ENCODE data around the gene STK32B. TPM values are rescaled to one million over a fixed set of nuclear protein-coding genes. Genes with fewer than 3 reads are reported as not detected.
"Not testable (repeated sequence)": the region's sequence is repeated elsewhere in the genome, so short reads cannot be mapped to it uniquely, and the experiment has no call there.

STK32B gene
- 1 to 10 TPM; 1.8 to 5.5 (median 4.3) TPM for total RNA-seq
- 1 to 10 TPM in 2 of 3 donors, under 1 TPM in 1; 0.61 to 1.5 (median 1.1) TPM for polyA plus RNA-seq
- long read RNA-seq, donor 1 = 0 reads
- long read RNA-seq, donor 2, partial matches to known transcripts = 0 of 1 reads
- long read RNA-seq, donor 2, other reads (novel, unspliced or antisense) = 0 of 1 reads
- long read RNA-seq, donor 3, partial matches to known transcripts = 0 of 1 reads
- long read RNA-seq, donor 3, other reads (novel, unspliced or antisense) = 0 of 1 reads
- long read RNA-seq, donor 4 = 0 reads
- long read RNA-seq, donor 5, partial matches to known transcripts = 0 of 3 reads
- long read RNA-seq, donor 5, other reads (novel, unspliced or antisense) = 0 of 3 reads
- long read RNA-seq, donor 6 = 0 reads
- long read RNA-seq, donor 7 = 0 reads
- long read RNA-seq, donor 8 = 0 reads
- long read RNA-seq, donor 9, partial matches to known transcripts = 0 of 1 reads
- long read RNA-seq, donor 9, other reads (novel, unspliced or antisense) = 0 of 1 reads
- long read RNA-seq, donor 10 = 0 reads

- Histone ChIP-seq H3K4me3 (peak within 1 kb of the TSS; percentile 54 to 70 (median 61)), H3K27me3 (peaks cover 0 to 29% (median 13%) of the 10 kb centered on the region in 3 donors), H3K9me3 (no peaks in the 10 kb centered on the region), H3K27ac (peak within 1 kb of the TSS in 4 of 5 donors; percentile 43 to 75 (median 59)), H3K4me1 (peaks cover 15 to 27% (median 24%) of the 10 kb centered on the region in 4 donors), H3K36me3 (no peaks in the 10 kb centered on the region)
- DNase-seq = peak; percentile 68 to 88
- no peak for TF ChIP-seq POLR2A (IDR thresholded peaks at IDR 0.05)
- TF ChIP-seq CTCF (IDR thresholded peaks at IDR 0.05) = no peak
- no peak for TF ChIP-seq EP300 (IDR thresholded peaks at IDR 0.05)
- peak in 1 of 3 donors; percentile 1 for TF ChIP-seq POLR2AphosphoS5 (IDR thresholded peaks at IDR 0.05)
- intact Hi-C loops (cut with DNase I; ENCODE audit: low total_unique reads) = loop anchor here (5.0 kb wide), 1 partner anchor 91 kb away; no protein-coding TSS in a partner anchor
- WGBS, 5 donors = 0 to 1% (median 1%) methylated on average over 28 to 103 of the region's 103 CpGs
Observed at GRCh38 chr4:5051278-5052203, at the start of gene STK32B. Gene STK32B (plus strand): TSS chr4:5051480.

GRCh38 chr4:5001641-5002040 lies 49.6 kb upstream of the STK32B start:
- H3K36me3 ChIP-seq; H3K27ac ChIP-seq; intact Hi-C loops (cut with DNase I; ENCODE audit: low total_unique reads); H3K4me3 ChIP-seq; H3K9me3 ChIP-seq; H3K4me1 ChIP-seq: not testable (repeated sequence)
- WGBS, 5 donors = 78 to 87% (median 78%) methylated on average over 5 to 6 of the region's 6 CpGs
- DNase-seq = peak in 1 of 2 donors; percentile 5
- peaks cover 0 to 34% (median 4%) of the 10 kb centered on the region in 3 donors for H3K27me3 ChIP-seq

- Histone ChIP-seq H3K9me3 (no peaks in the 10 kb centered on the region), H3K4me3 (no peak overlapping the region), H3K36me3 (no peaks in the 10 kb centered on the region), H3K27me3 (peaks cover 0 to 34% (median 4%) of the 10 kb centered on the region in 3 donors), H3K4me1 (no peaks in the 10 kb centered on the region), H3K27ac (no peak overlapping the region)
- peak in 1 of 2 donors; percentile 9 for DNase-seq
- intact Hi-C loops (cut with DNase I; ENCODE audit: low total_unique reads) = no loop called here
- WGBS, 5 donors = 44 to 63% (median 54%) methylated on average over 9 of the region's 9 CpGs
- no peak for TF ChIP-seq POLR2A (IDR thresholded peaks at IDR 0.05)
- TF ChIP-seq CTCF (IDR thresholded peaks at IDR 0.05) = no peak
- no peak for TF ChIP-seq EP300 (IDR thresholded peaks at IDR 0.05)
- TF ChIP-seq POLR2AphosphoS5 (IDR thresholded peaks at IDR 0.05) = no peak
Observed at GRCh38 chr4:5003372-5003857, 47.9 kb upstream of the STK32B start.

- no peaks in the 10 kb centered on the region for H3K4me1 ChIP-seq
- peaks cover 0 to 34% (median 4%) of the 10 kb centered on the region in 3 donors for H3K27me3 ChIP-seq
- TF ChIP-seq POLR2A (IDR thresholded peaks at IDR 0.05) (no peak), CTCF (IDR thresholded peaks at IDR 0.05) (no peak), POLR2AphosphoS5 (IDR thresholded peaks at IDR 0.05) (no peak), EP300 (IDR thresholded peaks at IDR 0.05) (no peak)
- no peak for DNase-seq
- no peak overlapping the region for H3K4me3 ChIP-seq
- intact Hi-C loops (cut with DNase I; ENCODE audit: low total_unique reads) = no loop called here
- H3K36me3 ChIP-seq = no peaks in the 10 kb centered on the region
- H3K9me3 ChIP-seq = no peaks in the 10 kb centered on the region
- H3K27ac ChIP-seq = no peak overlapping the region
- 77 to 91% (median 82%) methylated on average over 3 of the region's 3 CpGs for WGBS, 5 donors
Observed at GRCh38 chr4:5003918-5004317, 47.4 kb upstream of the STK32B start.

All from stomach (tissue), 19 donors.